ENCODE measurements around the gene EIF4G1.

DNA sequence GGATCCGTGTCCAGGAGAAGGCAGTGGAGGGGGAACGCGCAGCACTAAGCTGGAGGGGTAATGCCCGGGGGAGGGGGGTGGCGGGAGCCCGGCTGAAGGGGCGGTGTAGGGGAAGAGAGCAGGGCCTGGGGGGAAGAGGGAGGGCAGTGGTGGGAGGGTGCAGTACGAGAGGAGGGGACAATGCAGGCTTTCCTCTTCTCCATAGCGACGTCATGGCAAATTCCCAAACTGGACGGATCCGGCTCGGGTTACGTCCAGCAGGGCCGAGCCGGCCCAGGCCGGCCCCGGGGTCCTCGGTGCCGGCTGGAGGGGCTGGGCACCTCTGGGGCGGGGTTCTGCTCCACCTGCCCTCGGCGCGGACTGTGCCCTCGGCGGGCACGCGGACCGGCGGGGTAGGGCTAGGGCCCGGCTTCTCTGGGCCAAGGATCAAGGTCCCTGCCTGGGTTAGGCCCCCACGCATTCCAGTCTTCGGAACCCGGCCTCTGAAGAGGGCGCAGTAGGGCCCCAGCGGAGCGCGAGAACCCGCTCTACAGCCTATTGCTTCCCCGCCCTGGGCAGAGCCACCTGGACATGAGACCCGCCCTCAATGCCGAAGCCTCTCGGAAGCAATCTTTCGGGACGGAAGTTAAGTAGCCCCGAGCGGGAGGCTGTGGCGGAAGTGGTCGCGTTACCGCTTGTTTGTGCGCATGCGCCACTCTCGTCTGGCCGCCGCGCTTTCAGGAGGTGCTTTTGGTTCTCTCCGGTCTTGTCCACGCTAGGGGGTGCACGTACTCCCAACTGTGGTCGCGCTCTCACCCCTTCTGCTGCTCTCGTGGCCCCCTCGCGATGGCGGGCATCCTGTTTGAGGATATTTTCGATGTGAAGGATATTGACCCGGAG lies 48.5 kb downstream of the EIF4G1 start:
- TF ChIP-seq, protein P1, sequence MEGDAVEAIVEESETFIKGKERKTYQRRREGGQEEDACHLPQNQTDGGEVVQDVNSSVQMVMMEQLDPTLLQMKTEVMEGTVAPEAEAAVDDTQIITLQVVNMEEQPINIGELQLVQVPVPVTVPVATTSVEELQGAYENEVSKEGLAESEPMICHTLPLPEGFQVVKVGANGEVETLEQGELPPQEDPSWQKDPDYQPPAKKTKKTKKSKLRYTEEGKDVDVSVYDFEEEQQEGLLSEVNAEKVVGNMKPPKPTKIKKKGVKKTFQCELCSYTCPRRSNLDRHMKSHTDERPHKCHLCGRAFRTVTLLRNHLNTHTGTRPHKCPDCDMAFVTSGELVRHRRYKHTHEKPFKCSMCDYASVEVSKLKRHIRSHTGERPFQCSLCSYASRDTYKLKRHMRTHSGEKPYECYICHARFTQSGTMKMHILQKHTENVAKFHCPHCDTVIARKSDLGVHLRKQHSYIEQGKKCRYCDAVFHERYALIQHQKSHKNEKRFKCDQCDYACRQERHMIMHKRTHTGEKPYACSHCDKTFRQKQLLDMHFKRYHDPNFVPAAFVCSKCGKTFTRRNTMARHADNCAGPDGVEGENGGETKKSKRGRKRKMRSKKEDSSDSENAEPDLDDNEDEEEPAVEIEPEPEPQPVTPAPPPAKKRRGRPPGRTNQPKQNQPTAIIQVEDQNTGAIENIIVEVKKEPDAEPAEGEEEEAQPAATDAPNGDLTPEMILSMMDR (IDR thresholded peaks at IDR 0.05; ENCODE audit: low read length): peak; percentile 83
- no peak for TF ChIP-seq EZH2 (IDR thresholded peaks at IDR 0.05; ENCODE audit: borderline replicate concordance, low read length)

Data from OCI-LY1 (cell line).